ENCODE results near the gene WLS. TPM values are rescaled to one million over a fixed set of nuclear protein-coding genes. Genes with fewer than 3 reads are reported as not detected.

The WLS gene
- total RNA-seq, 4 donors from 2014 or later, result 37.8 to 56.3 (median 48.7) TPM

DNA sequence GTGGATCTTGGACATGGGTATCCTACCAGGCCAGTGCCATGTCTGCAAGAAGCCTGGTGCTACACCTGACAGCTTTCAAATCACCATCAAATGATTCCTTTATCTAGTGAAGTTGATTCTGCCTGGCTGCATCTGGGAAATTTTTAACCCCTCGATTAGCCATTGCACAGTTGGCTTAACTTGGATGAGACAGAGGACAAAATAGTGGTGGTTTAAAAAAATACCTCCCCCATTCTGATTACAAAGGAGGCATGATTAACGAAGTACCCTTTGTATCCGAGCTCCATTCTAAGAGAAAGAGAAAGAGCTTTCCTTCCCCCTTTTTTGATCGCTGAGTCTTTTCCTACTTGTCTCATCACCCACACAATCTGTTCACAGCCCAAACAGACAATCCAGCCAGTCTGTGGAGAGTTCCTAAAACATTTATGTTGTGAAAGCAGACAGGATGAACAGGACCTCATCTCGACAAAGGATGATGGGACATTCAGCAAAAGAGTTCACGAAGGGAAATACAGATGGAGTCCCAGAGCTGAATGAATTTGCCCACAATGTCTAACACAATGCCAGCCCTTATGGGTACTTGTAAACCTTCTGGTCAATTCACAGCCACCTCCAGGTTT, 20.5 kb downstream of the WLS start:
- TF ChIP-seq POLR2A (IDR thresholded peaks at IDR 0.05), result no peak
- TF ChIP-seq, protein P1, sequence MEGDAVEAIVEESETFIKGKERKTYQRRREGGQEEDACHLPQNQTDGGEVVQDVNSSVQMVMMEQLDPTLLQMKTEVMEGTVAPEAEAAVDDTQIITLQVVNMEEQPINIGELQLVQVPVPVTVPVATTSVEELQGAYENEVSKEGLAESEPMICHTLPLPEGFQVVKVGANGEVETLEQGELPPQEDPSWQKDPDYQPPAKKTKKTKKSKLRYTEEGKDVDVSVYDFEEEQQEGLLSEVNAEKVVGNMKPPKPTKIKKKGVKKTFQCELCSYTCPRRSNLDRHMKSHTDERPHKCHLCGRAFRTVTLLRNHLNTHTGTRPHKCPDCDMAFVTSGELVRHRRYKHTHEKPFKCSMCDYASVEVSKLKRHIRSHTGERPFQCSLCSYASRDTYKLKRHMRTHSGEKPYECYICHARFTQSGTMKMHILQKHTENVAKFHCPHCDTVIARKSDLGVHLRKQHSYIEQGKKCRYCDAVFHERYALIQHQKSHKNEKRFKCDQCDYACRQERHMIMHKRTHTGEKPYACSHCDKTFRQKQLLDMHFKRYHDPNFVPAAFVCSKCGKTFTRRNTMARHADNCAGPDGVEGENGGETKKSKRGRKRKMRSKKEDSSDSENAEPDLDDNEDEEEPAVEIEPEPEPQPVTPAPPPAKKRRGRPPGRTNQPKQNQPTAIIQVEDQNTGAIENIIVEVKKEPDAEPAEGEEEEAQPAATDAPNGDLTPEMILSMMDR (IDR thresholded peaks at IDR 0.05), result no peak
- H3K4me3 ChIP-seq (ENCODE audit: low read depth, poor library complexity, severe bottlenecking), result no peak overlapping the region
- 93% methylated on average over 6 of the region's 6 CpGs for WGBS, 2 donors
- intact Hi-C loops (cut with DNase I; ENCODE audit: low total_unique reads), result no loop called here
- DNase-seq (ENCODE audit: low spot score in 2 of 2), result no peak

DNA sequence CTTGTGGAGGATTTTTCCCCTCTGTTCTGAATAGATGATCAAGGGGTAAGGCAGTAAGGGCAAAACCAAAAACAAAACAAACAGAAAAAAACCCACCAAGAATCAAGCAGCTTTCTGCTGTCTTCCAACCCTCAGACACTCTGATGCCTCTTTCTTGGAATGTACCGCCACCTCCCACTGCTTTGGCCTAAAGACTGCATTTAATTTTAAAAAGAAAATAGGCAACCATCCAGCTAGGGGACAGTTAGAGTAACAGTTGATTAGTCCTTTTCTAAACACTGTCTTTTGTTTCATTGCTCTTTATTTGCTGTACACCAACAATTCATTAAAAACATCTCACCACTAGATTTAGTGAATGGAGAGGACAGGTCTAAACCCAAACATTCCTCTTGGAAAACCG, 21.5 kb downstream of the WLS start:
- no peak overlapping the region for H3K4me3 ChIP-seq (ENCODE audit: low read depth, poor library complexity, severe bottlenecking)
- no peak for DNase-seq (ENCODE audit: low spot score in 2 of 2)
- intact Hi-C loops (cut with DNase I; ENCODE audit: low total_unique reads), result no loop called here
- no peak for TF ChIP-seq POLR2A (IDR thresholded peaks at IDR 0.05)
- TF ChIP-seq, protein P1 (IDR thresholded peaks at IDR 0.05), result no peak
- WGBS, 2 donors, result 77 to 78% methylated on average over 2 of the region's 2 CpGs

DNA sequence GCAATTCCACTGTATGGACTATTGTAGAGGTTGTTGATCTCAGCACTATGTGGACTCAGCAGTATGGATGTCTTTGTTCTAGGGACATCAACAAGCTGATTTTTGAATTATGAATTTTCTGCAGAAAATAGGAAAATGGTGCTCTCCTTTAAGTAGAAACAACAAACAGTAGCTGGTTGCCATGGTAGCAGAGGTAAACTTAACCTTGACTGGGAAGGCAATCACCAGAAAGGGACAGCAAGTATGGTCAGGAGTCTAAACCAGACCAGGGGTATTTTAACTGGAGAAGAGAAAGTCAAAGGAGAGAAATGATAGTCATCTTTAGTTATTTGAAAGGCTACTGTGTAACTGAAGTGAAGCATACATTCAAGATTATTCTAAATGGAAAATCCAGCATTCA, 22.3 kb downstream of the WLS start:
- intact Hi-C loops (cut with DNase I; ENCODE audit: low total_unique reads), result no loop called here
- no peak for TF ChIP-seq POLR2A (IDR thresholded peaks at IDR 0.05)
- TF ChIP-seq, protein P1 (IDR thresholded peaks at IDR 0.05), result no peak
- H3K4me3 ChIP-seq (ENCODE audit: low read depth, poor library complexity, severe bottlenecking), result no peak overlapping the region
- DNase-seq (ENCODE audit: low spot score in 2 of 2), result no peak

DNA sequence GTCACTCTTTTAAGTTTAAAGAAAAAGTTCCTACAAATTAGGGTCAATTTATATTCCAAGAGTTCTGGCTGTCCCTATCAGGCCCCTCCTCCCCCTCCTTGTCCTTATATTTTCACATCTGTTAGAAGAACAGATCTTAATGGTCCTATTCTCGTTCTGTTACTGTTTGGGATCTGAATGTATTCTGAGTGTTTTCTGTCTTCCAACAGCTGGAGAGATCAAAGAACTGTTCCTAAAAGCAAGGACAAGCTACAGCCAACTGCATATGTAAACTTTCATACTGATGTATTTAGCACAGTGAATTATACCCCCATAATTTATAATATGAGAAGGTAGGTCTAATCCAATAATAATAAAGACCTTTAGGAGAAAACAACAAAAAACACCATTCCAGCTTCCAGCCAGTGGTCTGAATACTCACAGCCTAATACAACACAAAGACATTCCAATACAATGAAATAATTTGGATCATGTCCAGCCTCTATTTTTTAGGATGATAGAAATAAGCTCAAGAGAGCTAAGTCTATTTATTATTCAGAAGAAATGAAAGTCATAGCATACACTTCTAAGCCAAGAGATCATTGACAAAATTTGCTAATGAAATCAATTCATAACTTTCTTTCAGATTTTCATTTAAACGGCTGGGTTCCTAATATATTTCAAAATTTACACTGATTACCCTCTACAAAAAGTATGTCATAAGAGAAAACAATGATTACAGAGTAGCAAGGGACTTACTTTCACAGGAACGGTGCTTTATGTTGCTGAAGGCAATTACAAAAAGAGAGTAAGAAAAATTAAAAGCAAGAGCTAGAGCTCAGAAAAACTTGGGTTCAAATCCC, 25.3 kb downstream of the WLS start:
- intact Hi-C loops (cut with DNase I; ENCODE audit: low total_unique reads), result no loop called here
- WGBS, 2 donors, result 36 to 38% methylated on average over 3 of the region's 3 CpGs
- no peak overlapping the region for H3K4me3 ChIP-seq (ENCODE audit: low read depth, poor library complexity, severe bottlenecking)
- no peak for TF ChIP-seq POLR2A (IDR thresholded peaks at IDR 0.05)
- TF ChIP-seq, protein P1 (IDR thresholded peaks at IDR 0.05), result no peak
- DNase-seq (ENCODE audit: low spot score in 2 of 2), result no peak

DNA sequence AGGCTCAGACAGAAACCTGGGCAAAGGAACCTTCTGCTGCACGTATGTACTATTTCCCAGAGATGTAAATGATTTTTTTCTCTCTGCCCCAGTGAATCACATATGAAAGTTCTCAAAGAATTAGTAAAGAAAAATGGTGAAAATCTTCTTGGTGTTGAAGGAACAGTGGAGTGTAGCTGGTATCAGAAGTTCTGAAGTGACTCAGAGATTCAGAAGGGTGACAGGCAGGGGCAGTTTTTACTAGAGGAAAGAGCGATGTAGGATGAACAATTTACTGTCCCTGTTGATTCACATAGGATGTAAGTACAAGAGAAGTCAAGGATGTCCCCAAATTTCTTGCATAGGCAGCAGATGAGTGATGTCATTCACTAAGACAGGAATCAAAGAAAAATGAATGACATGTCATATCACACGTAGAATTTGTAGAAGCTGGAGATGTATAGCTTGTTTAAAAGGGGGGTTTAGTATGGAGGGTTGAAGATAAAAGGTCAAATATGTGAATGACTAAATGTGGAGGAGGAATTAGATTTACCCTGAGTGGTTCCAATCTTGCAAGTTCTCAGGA, 26.4 kb downstream of the WLS start:
- WGBS, 2 donors, result 81 to 88% methylated on average over 3 of the region's 3 CpGs
- TF ChIP-seq, protein P1 (IDR thresholded peaks at IDR 0.05), result no peak
- no peak for DNase-seq (ENCODE audit: low spot score in 2 of 2)
- intact Hi-C loops (cut with DNase I; ENCODE audit: low total_unique reads), result no loop called here
- H3K4me3 ChIP-seq (ENCODE audit: low read depth, poor library complexity, severe bottlenecking), result no peak overlapping the region

Data from lower leg skin (tissue), 4 donors.